ENCODE data around the gene PTPRK. TPM values are rescaled to one million over a fixed set of nuclear protein-coding genes. Genes with fewer than 3 reads are reported as not detected.

PTPRK gene
- total and polyA plus RNA-seq, 5 donors from 2014 or later, result 0.16 to 1.0 (median 0.45) TPM; not detected in 1

GRCh38 chr6:128370072-128370471 lies 150.3 kb downstream of the PTPRK start:
- Mint-ChIP-seq H3K27me3 (no peaks in the 10 kb centered on the region), H3K4me3 (no peak overlapping the region), H3K9me3 (peaks cover 0 to 5% (median 0%) of the 10 kb centered on the region in 7 donors), H3K36me3 (no peaks in the 10 kb centered on the region), H3K27ac (no peak overlapping the region), H3K4me1 (no peaks in the 10 kb centered on the region)
- Histone ChIP-seq H3K4me1 (ENCODE audit: control insufficient read depth, insufficient read depth, low read length, poor library complexity, severe bottlenecking) (no peaks in the 10 kb centered on the region), H3K9me3 (ENCODE audit: control insufficient read depth in 2 of 2, low read length in 2 of 2) (no peaks in the 10 kb centered on the region), H3K36me3 (ENCODE audit: control insufficient read depth, insufficient read depth, low read length) (no peaks in the 10 kb centered on the region), H3K27me3 (ENCODE audit: control insufficient read depth, insufficient read depth, low read length) (no peaks in the 10 kb centered on the region), H3K4me3 (ENCODE audit: low read depth, low read length) (no peak overlapping the region), H3K27ac (ENCODE audit: insufficient read depth, low read length, poor library complexity, severe bottlenecking) (no peak overlapping the region)
- DNase-seq (no peak), ATAC-seq (ENCODE audit: low read depth in 2 of 2) (no peak)

DNA sequence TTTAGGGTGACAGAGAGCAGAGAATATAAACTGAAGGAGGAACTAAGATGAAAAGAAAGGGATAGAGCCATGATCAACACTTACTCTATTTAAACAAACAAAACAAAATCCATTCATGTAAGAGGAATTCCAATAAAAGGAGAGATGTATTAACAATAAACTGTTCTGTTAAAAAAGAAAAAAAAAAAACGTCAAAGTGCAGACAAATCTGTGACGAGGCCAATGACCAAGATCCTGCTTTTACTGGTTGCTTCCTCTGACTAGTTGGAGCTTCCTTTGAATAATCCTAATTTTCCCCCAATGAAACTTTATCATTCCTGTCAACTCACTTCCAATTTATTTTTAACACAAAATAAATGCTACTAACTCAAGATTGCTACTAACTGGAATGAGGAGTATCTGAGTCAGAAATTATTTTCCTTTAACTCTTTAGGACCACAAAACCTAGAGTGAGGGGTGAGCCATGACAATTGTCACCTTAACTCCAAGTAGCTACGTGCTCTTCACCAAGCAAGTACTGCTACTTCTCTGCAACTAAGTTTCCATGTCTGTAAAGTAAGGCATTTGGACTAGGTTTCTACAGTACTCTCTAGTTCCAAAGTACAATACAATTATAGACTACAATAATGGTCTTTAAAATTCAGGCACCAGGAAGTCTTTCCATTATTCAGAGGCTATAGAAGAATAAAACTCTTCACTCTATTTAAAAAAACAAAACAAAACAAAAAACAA lies 152.0 kb downstream of the PTPRK start:
- Histone ChIP-seq H3K4me1 (ENCODE audit: control insufficient read depth, insufficient read depth, low read length, poor library complexity, severe bottlenecking) (no peaks in the 10 kb centered on the region), H3K27ac (ENCODE audit: insufficient read depth, low read length, poor library complexity, severe bottlenecking) (no peak overlapping the region), H3K27me3 (ENCODE audit: control insufficient read depth, insufficient read depth, low read length) (no peaks in the 10 kb centered on the region), H3K4me3 (ENCODE audit: low read depth, low read length) (no peak overlapping the region), H3K9me3 (ENCODE audit: control insufficient read depth in 2 of 2, low read length in 2 of 2) (no peaks in the 10 kb centered on the region), H3K36me3 (ENCODE audit: control insufficient read depth, insufficient read depth, low read length) (no peaks in the 10 kb centered on the region)
- ATAC-seq (ENCODE audit: low read depth in 2 of 2), result no peak
- DNase-seq, result no peak
- Mint-ChIP-seq H3K36me3 (no peaks in the 10 kb centered on the region), H3K27ac (no peak overlapping the region), H3K4me1 (no peaks in the 10 kb centered on the region), H3K27me3 (no peaks in the 10 kb centered on the region), H3K9me3 (no peaks in the 10 kb centered on the region), H3K4me3 (peak overlapping the region in 1 of 4 donors; percentile 21)

DNA sequence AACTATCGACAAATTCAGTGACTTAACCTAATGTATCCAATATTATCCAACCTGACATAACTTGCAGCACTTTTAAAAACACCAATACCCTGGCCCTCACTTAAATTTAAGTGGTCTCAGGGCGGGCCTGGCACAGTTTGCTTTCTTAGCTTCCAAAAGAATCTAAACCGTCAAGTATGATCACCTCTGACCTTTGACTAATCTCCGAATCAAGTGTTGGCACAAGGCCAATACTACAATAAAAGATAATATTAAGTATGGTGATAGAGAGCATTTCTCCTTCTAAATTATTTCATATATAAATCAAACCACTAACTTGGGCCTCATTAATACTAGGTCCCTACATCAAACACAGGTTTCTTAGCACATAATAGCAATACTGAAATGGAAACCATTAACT lies 153.0 kb downstream of the PTPRK start:
- DNase-seq (no peak), ATAC-seq (ENCODE audit: low read depth in 2 of 2) (no peak)
- no peaks in the 10 kb centered on the region for H3K27me3 ChIP-seq (ENCODE audit: control insufficient read depth, insufficient read depth, low read length)
- no peak overlapping the region for H3K4me3 ChIP-seq (ENCODE audit: low read depth, low read length)
- H3K9me3 ChIP-seq (ENCODE audit: control insufficient read depth in 2 of 2, low read length in 2 of 2), result no peaks in the 10 kb centered on the region
- Mint-ChIP-seq H3K4me1 (no peaks in the 10 kb centered on the region), H3K27ac (no peak overlapping the region), H3K4me3 (no peak overlapping the region), H3K36me3 (no peaks in the 10 kb centered on the region), H3K9me3 (no peaks in the 10 kb centered on the region), H3K27me3 (no peaks in the 10 kb centered on the region)
- no peaks in the 10 kb centered on the region for H3K4me1 ChIP-seq (ENCODE audit: control insufficient read depth, insufficient read depth, low read length, poor library complexity, severe bottlenecking)
- H3K36me3 ChIP-seq (ENCODE audit: control insufficient read depth, insufficient read depth, low read length), result no peaks in the 10 kb centered on the region
- H3K27ac ChIP-seq (ENCODE audit: insufficient read depth, low read length, poor library complexity, severe bottlenecking), result no peak overlapping the region

GRCh38 chr6:128365520-128366160 lies 154.8 kb downstream of the PTPRK start:
- Mint-ChIP-seq H3K4me3 (no peak overlapping the region), H3K27me3 (no peaks in the 10 kb centered on the region), H3K4me1 (no peaks in the 10 kb centered on the region), H3K27ac (no peak overlapping the region), H3K9me3 (no peaks in the 10 kb centered on the region), H3K36me3 (no peaks in the 10 kb centered on the region)
- DNase-seq (no peak), ATAC-seq (ENCODE audit: low read depth in 2 of 2) (no peak)
- Histone ChIP-seq H3K4me1 (ENCODE audit: control insufficient read depth, insufficient read depth, low read length, poor library complexity, severe bottlenecking) (no peaks in the 10 kb centered on the region), H3K4me3 (ENCODE audit: low read depth, low read length) (no peak overlapping the region), H3K27me3 (ENCODE audit: control insufficient read depth, insufficient read depth, low read length) (no peaks in the 10 kb centered on the region), H3K9me3 (ENCODE audit: control insufficient read depth in 2 of 2, low read length in 2 of 2) (no peaks in the 10 kb centered on the region), H3K27ac (ENCODE audit: insufficient read depth, low read length, poor library complexity, severe bottlenecking) (no peak overlapping the region), H3K36me3 (ENCODE audit: control insufficient read depth, insufficient read depth, low read length) (no peaks in the 10 kb centered on the region)

DNA sequence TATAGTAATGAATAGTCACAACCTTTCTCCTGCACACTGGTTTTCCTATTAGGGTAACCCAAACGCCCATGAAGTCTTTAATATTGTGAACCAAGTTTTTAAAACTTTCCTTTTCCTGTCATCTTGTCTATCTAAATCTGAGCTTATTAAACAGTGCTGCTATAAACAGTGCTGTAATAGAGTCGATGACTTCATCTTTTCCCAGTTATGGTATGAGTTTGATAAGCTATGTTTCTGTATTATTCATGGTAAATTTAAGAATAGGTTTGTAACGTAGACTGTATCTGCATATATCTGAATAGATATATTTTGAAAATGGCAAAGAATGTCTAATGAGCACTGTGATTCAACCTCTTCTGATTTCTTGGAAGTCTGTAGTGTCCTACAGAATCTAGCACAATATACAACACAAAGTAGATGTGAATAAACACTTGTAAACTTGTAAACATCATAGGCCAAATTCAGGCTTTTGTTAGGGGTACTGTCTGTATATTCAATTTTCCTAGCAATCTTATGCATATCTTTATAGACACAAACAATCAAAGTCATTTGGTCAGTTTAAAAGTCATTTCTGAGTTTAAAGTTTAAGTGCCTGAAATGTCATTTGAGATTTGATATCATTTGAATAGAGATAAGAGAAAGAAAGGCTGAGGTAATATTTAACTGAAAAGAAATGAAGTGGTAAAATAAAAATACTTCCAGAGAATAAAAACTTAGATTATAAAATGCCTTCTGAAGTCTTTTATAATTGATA lies 155.5 kb downstream of the PTPRK start:
- Mint-ChIP-seq H3K36me3 (no peaks in the 10 kb centered on the region), H3K27me3 (no peaks in the 10 kb centered on the region), H3K27ac (no peak overlapping the region), H3K9me3 (peaks cover 0 to 2% (median 0%) of the 10 kb centered on the region in 7 donors), H3K4me3 (no peak overlapping the region), H3K4me1 (no peaks in the 10 kb centered on the region)
- H3K9me3 ChIP-seq (ENCODE audit: control insufficient read depth in 2 of 2, low read length in 2 of 2), result no peaks in the 10 kb centered on the region
- no peak overlapping the region for H3K27ac ChIP-seq (ENCODE audit: insufficient read depth, low read length, poor library complexity, severe bottlenecking)
- ATAC-seq (ENCODE audit: low read depth in 2 of 2), result no peak
- no peak for DNase-seq
- H3K4me3 ChIP-seq (ENCODE audit: low read depth, low read length), result no peak overlapping the region
- H3K36me3 ChIP-seq (ENCODE audit: control insufficient read depth, insufficient read depth, low read length), result no peaks in the 10 kb centered on the region
- no peaks in the 10 kb centered on the region for H3K27me3 ChIP-seq (ENCODE audit: control insufficient read depth, insufficient read depth, low read length)
- no peaks in the 10 kb centered on the region for H3K4me1 ChIP-seq (ENCODE audit: control insufficient read depth, insufficient read depth, low read length, poor library complexity, severe bottlenecking)

DNA sequence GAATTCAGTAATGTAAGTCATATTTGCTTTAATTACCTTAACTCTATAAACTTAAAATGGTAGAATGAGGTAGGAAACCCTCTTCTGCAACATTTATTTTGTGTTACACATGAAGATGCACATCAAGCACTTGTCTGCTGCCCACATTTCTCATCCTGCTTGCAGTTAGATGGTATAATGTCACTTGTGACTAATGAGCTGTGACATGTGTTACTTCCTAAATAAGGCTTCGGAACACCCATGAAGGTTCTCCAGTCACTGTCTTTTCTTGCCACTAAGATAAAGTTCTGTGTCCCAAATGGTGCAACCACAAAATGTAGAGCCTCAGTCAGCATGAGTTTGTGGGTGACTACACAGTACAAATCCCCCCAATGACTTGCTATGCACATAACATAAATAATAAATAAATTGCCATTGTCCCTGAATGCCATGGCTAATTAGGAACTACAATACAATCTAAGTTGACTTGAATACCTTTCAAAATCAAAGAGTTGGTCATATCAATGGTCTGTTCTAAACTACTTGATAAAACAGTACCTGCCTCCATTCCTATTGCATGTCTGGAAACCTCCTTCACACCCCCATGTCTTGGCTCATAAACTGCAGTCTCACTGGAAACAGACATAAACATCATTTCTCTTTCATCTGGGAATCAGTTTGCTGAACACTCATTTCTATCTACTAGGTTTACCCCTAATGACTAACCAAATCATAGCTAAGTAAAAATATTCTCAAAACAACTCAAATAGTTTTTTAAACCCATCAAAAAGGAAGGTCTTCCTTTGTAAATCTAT lies 157.2 kb downstream of the PTPRK start:
- peaks cover 0 to 2% (median 0%) of the 10 kb centered on the region in 7 donors for H3K9me3 Mint-ChIP-seq
- no peaks in the 10 kb centered on the region for H3K27me3 ChIP-seq (ENCODE audit: control insufficient read depth, insufficient read depth, low read length)
- H3K4me1 ChIP-seq (ENCODE audit: control insufficient read depth, insufficient read depth, low read length, poor library complexity, severe bottlenecking), result no peaks in the 10 kb centered on the region
- DNase-seq (no peak), ATAC-seq (ENCODE audit: low read depth in 2 of 2) (no peak)
- no peaks in the 10 kb centered on the region for H3K36me3 Mint-ChIP-seq
- no peaks in the 10 kb centered on the region for H3K27me3 Mint-ChIP-seq
- H3K4me3 Mint-ChIP-seq, result no peak overlapping the region
- no peaks in the 10 kb centered on the region for H3K36me3 ChIP-seq (ENCODE audit: control insufficient read depth, insufficient read depth, low read length)
- H3K27ac Mint-ChIP-seq, result no peak overlapping the region
- H3K9me3 ChIP-seq (ENCODE audit: control insufficient read depth in 2 of 2, low read length in 2 of 2), result no peaks in the 10 kb centered on the region
- H3K27ac ChIP-seq (ENCODE audit: insufficient read depth, low read length, poor library complexity, severe bottlenecking), result no peak overlapping the region
- no peaks in the 10 kb centered on the region for H3K4me1 Mint-ChIP-seq
- H3K4me3 ChIP-seq (ENCODE audit: low read depth, low read length), result no peak overlapping the region

- H3K27me3 Mint-ChIP-seq, result no peaks in the 10 kb centered on the region
These were observed 159.0 kb downstream of the PTPRK start for GRCh38 chr6:128361378-128361777.

More at GRCh38 chr6:128361378-128361777, 159.0 kb downstream of the PTPRK start:
- no peaks in the 10 kb centered on the region for H3K36me3 ChIP-seq (ENCODE audit: control insufficient read depth, insufficient read depth, low read length)
- H3K36me3 Mint-ChIP-seq, result no peaks in the 10 kb centered on the region
- no peak overlapping the region for H3K4me3 ChIP-seq (ENCODE audit: low read depth, low read length)
- no peak overlapping the region for H3K27ac ChIP-seq (ENCODE audit: insufficient read depth, low read length, poor library complexity, severe bottlenecking)
- H3K4me3 Mint-ChIP-seq, result no peak overlapping the region
- no peaks in the 10 kb centered on the region for H3K27me3 ChIP-seq (ENCODE audit: control insufficient read depth, insufficient read depth, low read length)
- H3K4me1 Mint-ChIP-seq, result no peaks in the 10 kb centered on the region
- no peak for ATAC-seq (ENCODE audit: low read depth in 2 of 2)
- H3K9me3 ChIP-seq (ENCODE audit: control insufficient read depth in 2 of 2, low read length in 2 of 2), result no peaks in the 10 kb centered on the region
- DNase-seq, result no peak
- no peak overlapping the region for H3K27ac Mint-ChIP-seq
- H3K4me1 ChIP-seq (ENCODE audit: control insufficient read depth, insufficient read depth, low read length, poor library complexity, severe bottlenecking), result no peaks in the 10 kb centered on the region
- H3K9me3 Mint-ChIP-seq, result peaks cover 0 to 2% (median 0%) of the 10 kb centered on the region in 7 donors
